Adrenal gland (tissue), 12 donors: Measurements from ENCODE around the gene KRT80. TPM values are rescaled to one million over a fixed set of nuclear protein-coding genes. Genes with fewer than 3 reads are reported as not detected.

Experiments used
- DNase-seq, 7 donors: peaks; one replicate each; pipeline ENCODE4 v3.0.0-alpha.2; 2019 to 2020
- H3K27ac ChIP-seq, 5 donors: fragments of 200-600 bp; sonication (generic) in 4 of 5; 1 replicate in 3 of 5; 2 replicates in 2 of 5; pipeline versions ENCODE4 v1.5.1 to v1.8.0; 2016 to 2020; ENCODE audit warnings: mild to moderate bottlenecking in 1 of 5
- H3K27me3 ChIP-seq: fragments of 200-600 bp; 2 replicates; pipeline ENCODE4 v1.8.0; 2021
- H3K36me3 ChIP-seq, 2 donors: fragments of 200-600 bp; replicated peaks in 1 of 2; 1 replicate in 1 of 2; 2 replicates in 1 of 2; pipeline versions ENCODE4 v1.5.1 to v1.8.0; 2018 to 2022
- H3K4me1 ChIP-seq, 2 donors: fragments of 200-600 bp; replicated peaks in 1 of 2; 1 replicate in 1 of 2; 2 replicates in 1 of 2; pipeline versions ENCODE4 v1.5.1 to v1.8.0; 2018 to 2021
- H3K4me3 ChIP-seq, 4 donors: fragments of 200-600 bp; sonication (generic) in 3 of 4; one replicate each; pipeline ENCODE4 v1.5.1; 2016 to 2018
- H3K9me3 ChIP-seq, 3 donors: fragments of 200-600 bp; sonication (generic) in 1 of 3; replicated peaks in 1 of 3; 1 replicate in 2 of 3; 2 replicates in 1 of 3; pipeline versions ENCODE4 v1.5.1 to v1.8.0; 2016 to 2021
- POLR2A ChIP-seq, 2 donors: fragments of 450-650 bp; IDR thresholded peaks; one replicate each; pipeline ENCODE4 v1.6.1; 2017; ENCODE audit warnings: antibody characterized with exemption in 2 of 2, mild to moderate bottlenecking in 2 of 2, moderate library complexity in 1 of 2
- WGBS, 4 donors: extraction: QIAGEN DNeasy Blood & Tissue Kit in 2 of 4; methylation state at CpG; one replicate each; pipeline versions ENCODE4 v1.1.5 to v1.1.7; 2013 to 2017; 5-methylcytosine and 5-hydroxymethylcytosine counted together
- intact Hi-C, 2 donors: fragments of 100-400 bp; cut with DNase I; formaldehyde crosslinking; loops; one replicate each; pipeline versions ENCODE4 v1.14.1 to v1.15.0; 2022 to 2023
- polyA plus RNA-seq, 3 donors: library from polyadenylated mRNA; stranded (reverse); fragments of 200-250 nt in 2 of 3; fragments of 350-450 nt in 1 of 3; fragmentation: Illumina TruSeq in 1 of 3; extraction: RNeasy Lipid Tissue Mini Kit (QIAGEN cat#74804) in 1 of 3; gene quantifications; one replicate each; pipeline ENCODE4 v1.2.3, GENCODE V29; 2013 to 2014
- total RNA-seq, 9 donors: library from RNA; depleted of rRNA in 4 of 9; stranded (reverse); fragments of >200 nt in 4 of 9; fragments of 120-200 nt in 1 of 9; fragmentation: NEBNext Ultra II Directional in 1 of 9; extraction: Animal tissue kit (Norgen Biotek cat#: 25700) in 1 of 9; gene quantifications; one replicate each; pipeline versions ENCODE4 v1.1.0 to v1.2.4, GENCODE V29; 2013 to 2023
- TF ChIP-seq, protein P1 (sequence below), 6 experiments: fragments of 450-650 bp in 4 of 6; fragments of 200-600 bp in 2 of 6; sonication (generic) in 1 of 6; IDR thresholded peaks; 1 replicate in 5 of 6; 2 replicates in 1 of 6; pipeline versions ENCODE4 v1.5.1 to v1.8.0; 2016 to 2021; ENCODE audit warnings: antibody characterized with exemption in 6 of 6, mild to moderate bottlenecking in 2 of 6, moderate library complexity in 1 of 6
- donor health status: healthy with polysubstance abuse.
- donor health status: Bipolar disorder and iron deficiency.
- donor health status: DM: yes; HTN: yes; CAD: no.
- donor health status: DM: no; HTN: no; CAD: no.
- donor health status: DM: no; HTN: no; CAD: no.
- donor health status: DM: yes; HTN: yes; CAD: no.

Gene KRT80
- total and polyA plus RNA-seq, 12 donors = 0.95 to 14.6 (median 3.8) TPM

DNA sequence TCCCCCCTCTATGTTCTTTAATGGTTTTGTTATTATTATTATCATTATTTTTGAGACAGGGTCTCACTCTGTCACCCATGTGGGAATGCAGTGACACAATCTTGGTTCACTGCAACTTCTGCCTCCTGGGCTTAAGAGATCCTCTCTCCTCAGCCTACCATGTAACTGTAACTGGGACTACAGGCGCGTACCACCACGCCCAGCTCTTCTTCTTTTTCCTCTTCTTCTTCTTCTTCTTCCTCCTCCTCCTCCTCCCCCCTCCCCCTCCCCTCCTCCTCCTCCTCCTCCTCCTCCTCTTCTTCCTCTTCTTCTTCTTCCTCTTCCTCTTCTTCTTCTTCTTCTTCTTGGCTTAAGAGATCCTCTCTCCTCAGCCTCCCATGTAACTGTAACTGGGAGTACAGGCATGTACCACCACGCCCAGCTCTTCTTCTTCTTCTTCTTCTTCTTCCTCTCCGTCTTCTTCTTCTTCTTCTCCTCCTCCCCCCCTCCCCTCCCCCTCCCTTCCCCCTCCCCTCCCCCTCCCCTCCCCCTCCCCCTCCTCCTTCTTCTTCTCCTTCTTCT, 35.9 kb upstream of the KRT80 start:
- Histone ChIP-seq H3K36me3 (no peaks in the 10 kb centered on the region), H3K9me3 (no peaks in the 10 kb centered on the region), H3K4me1 (no peaks in the 10 kb centered on the region), H3K27me3 (peaks cover 8% of the 10 kb centered on the region), H3K27ac (no peak overlapping the region), H3K4me3 (no peak overlapping the region)
- 67 to 71% (median 69%) methylated on average over 5 of the region's 5 CpGs for WGBS, 4 donors
- intact Hi-C loops = no loop called here
- DNase-seq = no peak
- TF ChIP-seq, protein P1, sequence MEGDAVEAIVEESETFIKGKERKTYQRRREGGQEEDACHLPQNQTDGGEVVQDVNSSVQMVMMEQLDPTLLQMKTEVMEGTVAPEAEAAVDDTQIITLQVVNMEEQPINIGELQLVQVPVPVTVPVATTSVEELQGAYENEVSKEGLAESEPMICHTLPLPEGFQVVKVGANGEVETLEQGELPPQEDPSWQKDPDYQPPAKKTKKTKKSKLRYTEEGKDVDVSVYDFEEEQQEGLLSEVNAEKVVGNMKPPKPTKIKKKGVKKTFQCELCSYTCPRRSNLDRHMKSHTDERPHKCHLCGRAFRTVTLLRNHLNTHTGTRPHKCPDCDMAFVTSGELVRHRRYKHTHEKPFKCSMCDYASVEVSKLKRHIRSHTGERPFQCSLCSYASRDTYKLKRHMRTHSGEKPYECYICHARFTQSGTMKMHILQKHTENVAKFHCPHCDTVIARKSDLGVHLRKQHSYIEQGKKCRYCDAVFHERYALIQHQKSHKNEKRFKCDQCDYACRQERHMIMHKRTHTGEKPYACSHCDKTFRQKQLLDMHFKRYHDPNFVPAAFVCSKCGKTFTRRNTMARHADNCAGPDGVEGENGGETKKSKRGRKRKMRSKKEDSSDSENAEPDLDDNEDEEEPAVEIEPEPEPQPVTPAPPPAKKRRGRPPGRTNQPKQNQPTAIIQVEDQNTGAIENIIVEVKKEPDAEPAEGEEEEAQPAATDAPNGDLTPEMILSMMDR (IDR thresholded peaks at IDR 0.05) = no peak
- TF ChIP-seq POLR2A (IDR thresholded peaks at IDR 0.05) = no peak

DNA sequence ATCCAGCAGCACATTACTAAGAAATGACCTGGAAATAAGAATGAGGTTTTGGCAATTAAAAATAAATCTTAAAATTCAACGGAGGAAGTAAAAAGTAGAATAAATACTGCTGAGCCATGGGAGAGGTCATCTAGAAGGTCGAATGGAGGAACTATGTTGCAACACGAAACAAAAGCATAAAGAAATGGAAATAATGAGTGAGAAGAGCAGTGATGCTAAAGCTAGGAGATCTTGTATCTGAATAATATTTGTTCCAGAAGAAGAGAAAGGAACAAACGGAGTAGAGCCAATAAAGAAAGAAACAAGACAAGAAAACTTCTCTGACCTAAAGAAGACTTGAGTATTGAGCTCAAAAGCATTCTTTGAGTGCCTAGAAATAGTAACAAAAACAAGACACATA, 34.6 kb upstream of the KRT80 start:
- no peaks in the 10 kb centered on the region for H3K36me3 ChIP-seq
- intact Hi-C loops = no loop called here
- WGBS, 4 donors = 43 to 62% (median 61%) methylated on average over 4 of the region's 4 CpGs
- H3K4me3 ChIP-seq = no peak overlapping the region
- H3K4me1 ChIP-seq = no peaks in the 10 kb centered on the region
- H3K27me3 ChIP-seq = no peaks in the 10 kb centered on the region
- H3K9me3 ChIP-seq = no peaks in the 10 kb centered on the region
- no peak for TF ChIP-seq POLR2A (IDR thresholded peaks at IDR 0.05)
- TF ChIP-seq, protein P1 (IDR thresholded peaks at IDR 0.05) = no peak
- H3K27ac ChIP-seq = no peak overlapping the region
- DNase-seq = no peak

DNA sequence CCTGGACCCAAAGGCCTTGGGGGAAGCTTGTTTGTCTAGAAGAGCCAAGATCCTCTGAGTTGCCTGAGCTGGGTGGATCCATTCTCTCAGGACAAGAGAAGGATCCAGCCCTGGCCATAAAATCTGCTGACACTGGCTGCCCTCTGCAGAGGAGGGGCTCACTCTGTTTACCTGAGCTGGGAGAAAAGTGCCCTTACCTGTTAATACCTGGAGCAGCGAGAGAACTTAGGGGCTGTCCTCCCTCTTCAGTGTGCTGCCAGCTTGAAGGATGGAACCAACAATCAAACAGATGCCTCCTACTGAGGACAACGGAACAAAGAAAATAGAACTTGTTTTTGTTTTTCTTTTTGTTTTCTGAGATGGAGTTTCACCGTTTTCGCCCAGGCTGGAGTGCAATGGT, 33.9 kb upstream of the KRT80 start:
- intact Hi-C loops = no loop called here
- Histone ChIP-seq H3K4me1 (no peaks in the 10 kb centered on the region), H3K9me3 (no peaks in the 10 kb centered on the region), H3K36me3 (no peaks in the 10 kb centered on the region), H3K27me3 (no peaks in the 10 kb centered on the region), H3K27ac (no peak overlapping the region), H3K4me3 (no peak overlapping the region)
- no peak for TF ChIP-seq POLR2A (IDR thresholded peaks at IDR 0.05)
- TF ChIP-seq, protein P1 (IDR thresholded peaks at IDR 0.05) = no peak
- DNase-seq = peak in 1 of 7 donors; percentile 6
- 73 to 90% (median 86%) methylated on average over 4 of the region's 4 CpGs for WGBS, 4 donors

DNA sequence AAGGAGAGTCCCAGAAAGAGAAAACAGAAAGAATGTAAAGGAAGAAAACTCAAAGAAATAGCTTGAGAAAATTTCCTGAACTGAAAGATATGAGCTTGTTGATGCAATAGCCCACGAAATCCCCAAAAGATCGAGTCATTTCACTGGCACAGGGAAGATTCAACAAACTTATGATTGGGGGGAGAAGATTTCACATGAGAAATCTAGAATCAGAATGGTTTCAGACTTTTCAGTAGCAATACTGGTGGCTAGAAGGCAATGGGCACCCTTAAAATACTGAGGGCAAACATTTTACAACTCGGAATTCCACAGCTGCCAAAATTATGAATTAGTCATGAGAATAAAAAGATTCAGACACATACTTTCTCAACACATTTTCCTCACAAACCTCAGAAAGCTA, 32.3 kb upstream of the KRT80 start:
- no peak overlapping the region for H3K27ac ChIP-seq
- no peaks in the 10 kb centered on the region for H3K4me1 ChIP-seq
- WGBS, 4 donors = 44 to 81% (median 67%) methylated on average over 3 of the region's 3 CpGs
- no peak for DNase-seq
- H3K27me3 ChIP-seq = no peaks in the 10 kb centered on the region
- no peaks in the 10 kb centered on the region for H3K36me3 ChIP-seq
- no peak overlapping the region for H3K4me3 ChIP-seq
- H3K9me3 ChIP-seq = no peaks in the 10 kb centered on the region
- TF ChIP-seq, protein P1 (IDR thresholded peaks at IDR 0.05) = no peak
- TF ChIP-seq POLR2A (IDR thresholded peaks at IDR 0.05) = no peak
- intact Hi-C loops = no loop called here
